ENCODE data around the gene ZNF185. TPM values are rescaled to one million over a fixed set of nuclear protein-coding genes. Genes with fewer than 3 reads are reported as not detected.

ZNF185 gene
- total RNA-seq, 2 donors from 2014 or later: 13.5 to 20.7 TPM

DNA sequence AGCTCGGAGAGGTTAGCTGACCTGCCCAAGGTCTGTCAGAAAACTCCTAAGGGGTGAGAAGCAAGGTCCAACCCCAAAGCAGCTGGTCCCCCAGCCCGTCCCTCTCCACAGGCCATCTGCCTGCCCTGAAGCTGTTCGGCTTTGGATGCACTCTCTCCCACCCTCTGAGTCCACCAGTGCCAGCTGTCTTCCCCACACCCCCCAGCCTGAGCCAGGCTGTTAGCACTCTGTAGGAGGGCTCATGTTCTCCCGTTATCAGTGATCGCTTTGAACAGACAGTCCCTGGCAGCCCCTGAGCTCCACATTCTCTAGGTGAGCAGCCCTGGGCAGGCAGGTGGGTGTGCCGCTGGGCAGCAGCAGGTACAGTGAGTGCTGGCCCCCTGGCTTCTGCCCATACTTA, 16.0 kb downstream of the ZNF185 start:
- peaks cover 60% of the 10 kb centered on the region for H3K9me3 Mint-ChIP-seq
- H3K27ac ChIP-seq (ENCODE audit: low read depth, low read length): no peak overlapping the region
- no peaks in the 10 kb centered on the region for H3K4me1 ChIP-seq (ENCODE audit: control insufficient read depth, insufficient read depth, low read length)
- no peaks in the 10 kb centered on the region for H3K9me3 ChIP-seq (ENCODE audit: control insufficient read depth, low read length)
- H3K4me1 Mint-ChIP-seq: no peaks in the 10 kb centered on the region
- no peak overlapping the region for H3K4me3 ChIP-seq (ENCODE audit: low read length)
- no peak overlapping the region for H3K4me3 Mint-ChIP-seq
- WGBS, 2 experiments (ENCODE audit: insufficient coverage in 1 of 2, insufficient read length in 1 of 2): 86% methylated on average over 6 of the region's 6 CpGs; no CpG with 5 or more reads in 1 of the 2 experiments
- peak overlapping the region; percentile 3 for H3K27ac Mint-ChIP-seq
- TF ChIP-seq, protein P1, sequence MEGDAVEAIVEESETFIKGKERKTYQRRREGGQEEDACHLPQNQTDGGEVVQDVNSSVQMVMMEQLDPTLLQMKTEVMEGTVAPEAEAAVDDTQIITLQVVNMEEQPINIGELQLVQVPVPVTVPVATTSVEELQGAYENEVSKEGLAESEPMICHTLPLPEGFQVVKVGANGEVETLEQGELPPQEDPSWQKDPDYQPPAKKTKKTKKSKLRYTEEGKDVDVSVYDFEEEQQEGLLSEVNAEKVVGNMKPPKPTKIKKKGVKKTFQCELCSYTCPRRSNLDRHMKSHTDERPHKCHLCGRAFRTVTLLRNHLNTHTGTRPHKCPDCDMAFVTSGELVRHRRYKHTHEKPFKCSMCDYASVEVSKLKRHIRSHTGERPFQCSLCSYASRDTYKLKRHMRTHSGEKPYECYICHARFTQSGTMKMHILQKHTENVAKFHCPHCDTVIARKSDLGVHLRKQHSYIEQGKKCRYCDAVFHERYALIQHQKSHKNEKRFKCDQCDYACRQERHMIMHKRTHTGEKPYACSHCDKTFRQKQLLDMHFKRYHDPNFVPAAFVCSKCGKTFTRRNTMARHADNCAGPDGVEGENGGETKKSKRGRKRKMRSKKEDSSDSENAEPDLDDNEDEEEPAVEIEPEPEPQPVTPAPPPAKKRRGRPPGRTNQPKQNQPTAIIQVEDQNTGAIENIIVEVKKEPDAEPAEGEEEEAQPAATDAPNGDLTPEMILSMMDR (conservative IDR thresholded peaks at IDR 0.05): no peak
- no peaks in the 10 kb centered on the region for H3K36me3 Mint-ChIP-seq (ENCODE audit: low read depth)
- no peak for DNase-seq
- no peak overlapping the region for H3K9ac ChIP-seq (ENCODE audit: extremely low read depth, low read length, poor library complexity, severe bottlenecking)
- H3K27me3 ChIP-seq (ENCODE audit: control insufficient read depth, insufficient read depth, low read length, poor library complexity, severe bottlenecking): no peaks in the 10 kb centered on the region
- H3K36me3 ChIP-seq (ENCODE audit: control insufficient read depth, insufficient read depth, low read length): no peaks in the 10 kb centered on the region
- no peaks in the 10 kb centered on the region for H3K27me3 Mint-ChIP-seq (ENCODE audit: insufficient read depth)

DNA sequence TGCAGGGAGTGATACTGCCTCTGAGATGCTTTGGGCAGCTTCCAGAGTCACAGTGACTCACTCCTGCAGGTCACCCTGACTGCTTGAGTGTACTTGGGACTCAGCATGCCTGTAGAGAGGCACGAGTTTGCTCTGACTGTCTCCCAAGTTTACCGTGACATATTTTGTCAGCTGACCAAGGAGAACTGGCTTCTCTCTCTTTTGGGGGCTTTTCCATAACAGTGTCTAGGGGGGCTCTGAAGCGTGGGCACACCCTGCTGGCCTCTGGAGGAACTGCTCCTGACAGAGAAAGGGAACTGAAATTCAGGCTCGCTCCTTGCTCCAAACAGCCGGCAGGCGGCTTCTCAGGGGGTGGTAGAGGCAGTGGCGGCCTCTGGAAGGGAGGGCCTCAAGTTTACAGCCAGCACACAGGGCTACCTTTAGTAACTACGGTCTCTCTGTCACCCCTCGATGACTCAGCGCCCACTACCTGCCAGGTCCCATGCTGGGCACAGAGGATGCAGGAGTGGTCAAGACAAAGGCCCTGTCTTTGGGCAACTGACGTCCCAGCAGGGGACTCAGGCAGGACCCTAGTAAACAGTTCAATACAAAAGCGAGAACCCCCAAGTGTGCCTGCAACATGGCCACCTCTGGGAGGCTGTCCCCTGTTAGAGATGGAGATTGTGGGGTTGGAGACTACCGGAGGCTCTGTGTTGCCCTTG, 17.8 kb downstream of the ZNF185 start:
- no peaks in the 10 kb centered on the region for H3K9me3 ChIP-seq (ENCODE audit: control insufficient read depth, low read length)
- 0 to 41% methylated on average over 1 to 12 of the region's 13 CpGs for WGBS, 2 experiments (ENCODE audit: insufficient coverage in 1 of 2, insufficient read length in 1 of 2)
- peak overlapping the region; percentile 26 for H3K27ac Mint-ChIP-seq
- H3K27me3 Mint-ChIP-seq (ENCODE audit: insufficient read depth): no peaks in the 10 kb centered on the region
- DNase-seq: peak; percentile 82
- TF ChIP-seq, protein P1 (conservative IDR thresholded peaks at IDR 0.05): peak; percentile 84
- peaks cover 62% of the 10 kb centered on the region for H3K9me3 Mint-ChIP-seq
- H3K4me1 ChIP-seq (ENCODE audit: control insufficient read depth, insufficient read depth, low read length): no peaks in the 10 kb centered on the region
- H3K36me3 ChIP-seq (ENCODE audit: control insufficient read depth, insufficient read depth, low read length): no peaks in the 10 kb centered on the region
- H3K4me3 Mint-ChIP-seq: no peak overlapping the region
- no peaks in the 10 kb centered on the region for H3K27me3 ChIP-seq (ENCODE audit: control insufficient read depth, insufficient read depth, low read length, poor library complexity, severe bottlenecking)
- H3K9ac ChIP-seq (ENCODE audit: extremely low read depth, low read length, poor library complexity, severe bottlenecking): no peak overlapping the region
- no peaks in the 10 kb centered on the region for H3K4me1 Mint-ChIP-seq
- no peak overlapping the region for H3K4me3 ChIP-seq (ENCODE audit: low read length)
- no peaks in the 10 kb centered on the region for H3K36me3 Mint-ChIP-seq (ENCODE audit: low read depth)
- no peak overlapping the region for H3K27ac ChIP-seq (ENCODE audit: low read depth, low read length)

DNA sequence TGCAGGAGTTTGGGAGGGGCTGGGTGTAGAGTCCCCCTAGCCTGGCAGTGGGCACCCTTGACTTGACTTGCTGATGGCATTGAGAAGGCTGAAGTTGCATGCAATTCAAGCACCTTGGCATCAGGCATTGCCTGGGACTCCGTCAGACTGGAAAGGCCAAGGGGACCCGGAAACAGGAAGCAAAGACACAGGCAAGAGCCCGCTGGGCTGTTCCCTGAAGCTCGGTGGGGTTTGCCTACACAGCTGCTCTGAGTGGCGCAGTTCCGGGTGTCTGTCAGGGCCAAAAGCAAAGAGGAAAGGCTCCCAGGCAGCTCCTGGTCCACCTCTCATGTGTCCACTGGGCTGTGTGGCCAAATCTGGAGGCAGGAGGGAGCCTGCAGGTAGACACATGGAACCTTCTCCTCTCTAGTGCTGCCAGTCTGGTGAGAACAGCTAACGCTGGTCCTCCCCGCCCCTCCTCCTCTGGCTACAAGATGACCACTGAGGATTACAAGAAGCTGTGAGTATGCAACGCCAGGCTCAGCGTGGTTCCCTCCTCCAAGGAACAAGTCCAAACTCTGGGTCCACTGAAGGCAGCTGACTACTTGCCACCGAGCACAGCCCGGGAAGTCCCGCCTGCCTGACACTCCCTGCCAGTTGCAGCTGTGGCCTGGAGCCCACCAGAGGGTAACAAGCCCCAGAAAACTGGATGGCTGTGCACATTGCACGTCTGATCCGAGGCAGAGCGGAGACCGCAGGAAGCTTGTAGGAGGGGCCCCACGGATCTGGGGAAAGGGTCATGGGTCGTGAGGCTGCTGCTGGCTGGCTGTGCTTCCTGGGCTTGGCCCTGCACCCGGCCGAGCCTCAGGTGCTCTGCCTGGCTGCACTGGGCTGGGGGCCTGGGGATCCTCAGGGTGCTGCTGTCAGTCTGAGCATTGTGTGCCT, 20.1 kb downstream of the ZNF185 start:
- peaks cover 4% of the 10 kb centered on the region for H3K36me3 Mint-ChIP-seq (ENCODE audit: low read depth)
- no peak overlapping the region for H3K4me3 ChIP-seq (ENCODE audit: low read length)
- WGBS, 2 experiments (ENCODE audit: insufficient coverage in 1 of 2, insufficient read length in 1 of 2): 92 to 93% methylated on average over 6 to 21 of the region's 21 CpGs
- H3K4me1 Mint-ChIP-seq: no peaks in the 10 kb centered on the region
- H3K9ac ChIP-seq (ENCODE audit: extremely low read depth, low read length, poor library complexity, severe bottlenecking): no peak overlapping the region
- H3K4me1 ChIP-seq (ENCODE audit: control insufficient read depth, insufficient read depth, low read length): no peaks in the 10 kb centered on the region
- TF ChIP-seq, protein P1 (conservative IDR thresholded peaks at IDR 0.05): no peak
- H3K4me3 Mint-ChIP-seq: no peak overlapping the region
- no peaks in the 10 kb centered on the region for H3K27me3 Mint-ChIP-seq (ENCODE audit: insufficient read depth)
- no peak for DNase-seq
- no peaks in the 10 kb centered on the region for H3K27me3 ChIP-seq (ENCODE audit: control insufficient read depth, insufficient read depth, low read length, poor library complexity, severe bottlenecking)
- H3K36me3 ChIP-seq (ENCODE audit: control insufficient read depth, insufficient read depth, low read length): no peaks in the 10 kb centered on the region
- H3K27ac Mint-ChIP-seq: no peak overlapping the region
- H3K9me3 ChIP-seq (ENCODE audit: control insufficient read depth, low read length): no peaks in the 10 kb centered on the region
- no peak overlapping the region for H3K27ac ChIP-seq (ENCODE audit: low read depth, low read length)
- H3K9me3 Mint-ChIP-seq: peaks cover 66% of the 10 kb centered on the region

Data from endodermal cell (in vitro differentiated cells).